Activated T-cell treated with anti-CD3 and anti-CD28 coated beads, Interleukin-2, amount 50 U/mL, for 1 hour (primary cell): Measurements from ENCODE around the gene ADK.
"Not testable (repeated sequence)": the region's sequence is repeated elsewhere in the genome, so short reads cannot be mapped to it uniquely, and the experiment has no call there.

Source experiments
- DNase-seq: peaks from one replicate; pipeline ENCODE4 v3.0.0-alpha.2; 2020

ADK gene

GRCh38 chr10:74573497-74573896 is 422.5 kb downstream of the ADK start:
- DNase-seq, result not testable (repeated sequence)

- DNase-seq, result no peak
Observed at GRCh38 chr10:74575191-74575720, 424.2 kb downstream of the ADK start.

- no peak for DNase-seq
Observed at GRCh38 chr10:74575912-74576311, 424.9 kb downstream of the ADK start.

GRCh38 chr10:74576586-74576985 is 425.6 kb downstream of the ADK start:
- no peak for DNase-seq

- DNase-seq, result not testable (repeated sequence)
Observed at GRCh38 chr10:74580438-74580837, 429.4 kb downstream of the ADK start.

GRCh38 chr10:74582566-74582965 is 431.5 kb downstream of the ADK start:
- DNase-seq, result no peak

- peak; percentile 31 for DNase-seq
Observed at GRCh38 chr10:74585231-74586087, 434.4 kb downstream of the ADK start.

- peak; percentile 32 for DNase-seq
Observed at GRCh38 chr10:74586088-74586585, 435.1 kb downstream of the ADK start.

- no peak for DNase-seq
Observed at GRCh38 chr10:74587109-74587854, 436.3 kb downstream of the ADK start.

- DNase-seq, result peak; percentile 77
Observed at GRCh38 chr10:74589226-74589673, 438.2 kb downstream of the ADK start.

- no peak for DNase-seq
Observed at GRCh38 chr10:74589851-74590250, 438.8 kb downstream of the ADK start.

- no peak for DNase-seq
Observed at GRCh38 chr10:74593470-74593869, 442.4 kb downstream of the ADK start.

- no peak for DNase-seq
Observed at GRCh38 chr10:74596713-74597112, 445.7 kb downstream of the ADK start.

GRCh38 chr10:74598891-74599566 is 448.0 kb downstream of the ADK start:
- DNase-seq, result no peak

GRCh38 chr10:74599672-74600071 is 448.7 kb downstream of the ADK start:
- DNase-seq, result no peak

GRCh38 chr10:74600170-74600569 is 449.1 kb downstream of the ADK start:
- DNase-seq, result no peak

GRCh38 chr10:74602576-74602975 is 451.6 kb downstream of the ADK start:
- DNase-seq, result no peak

GRCh38 chr10:74610299-74610698 is 459.3 kb downstream of the ADK start:
- DNase-seq, result no peak

GRCh38 chr10:74612195-74612594 is 461.2 kb downstream of the ADK start:
- DNase-seq, result no peak

- DNase-seq, result no peak
Observed at GRCh38 chr10:74620626-74621025, 469.6 kb downstream of the ADK start.

- DNase-seq, result no peak
Observed at GRCh38 chr10:74623786-74624185, 472.8 kb downstream of the ADK start.

- DNase-seq, result no peak
Observed at GRCh38 chr10:74624501-74624900, 473.5 kb downstream of the ADK start.

- DNase-seq, result no peak
Observed at GRCh38 chr10:74628136-74628535, 477.1 kb downstream of the ADK start.
